Measurements from ENCODE around the gene CAMTA1.

Gene CAMTA1

GRCh38 chr1:7645751-7646048 lies 860.4 kb downstream of the CAMTA1 start:
- H3K4me3 ChIP-seq (ENCODE audit: low read length), result no peak overlapping the region
- no peak for DNase-seq (ENCODE audit: low read depth)

GRCh38 chr1:7646164-7646563 lies 860.9 kb downstream of the CAMTA1 start:
- H3K4me3 ChIP-seq (ENCODE audit: low read length), result no peak overlapping the region
- no peak for DNase-seq (ENCODE audit: low read depth)
- TF ChIP-seq CTCF (conservative IDR thresholded peaks at IDR 0.05; ENCODE audit: low read depth, low read length), result no peak

More at GRCh38 chr1:7645751-7646048, 860.4 kb downstream of the CAMTA1 start:
- no peak for TF ChIP-seq CTCF (conservative IDR thresholded peaks at IDR 0.05; ENCODE audit: low read depth, low read length)

- peak; percentile 89 for TF ChIP-seq CTCF (conservative IDR thresholded peaks at IDR 0.05; ENCODE audit: low read depth, low read length)
- no peak for DNase-seq (ENCODE audit: low read depth)
Measured at GRCh38 chr1:7646981-7647901, 862.0 kb downstream of the CAMTA1 start.

GRCh38 chr1:7648761-7649384 lies 863.6 kb downstream of the CAMTA1 start:
- no peak overlapping the region for H3K4me3 ChIP-seq (ENCODE audit: low read length)
- no peak for DNase-seq (ENCODE audit: low read depth)
- TF ChIP-seq CTCF (conservative IDR thresholded peaks at IDR 0.05; ENCODE audit: low read depth, low read length), result no peak

More at GRCh38 chr1:7646981-7647901, 862.0 kb downstream of the CAMTA1 start:
- H3K4me3 ChIP-seq (ENCODE audit: low read length), result no peak overlapping the region

- H3K4me3 ChIP-seq (ENCODE audit: low read length), result no peak overlapping the region
- no peak for DNase-seq (ENCODE audit: low read depth)
- TF ChIP-seq CTCF (conservative IDR thresholded peaks at IDR 0.05; ENCODE audit: low read depth, low read length), result no peak
Measured at GRCh38 chr1:7650801-7651200, 865.5 kb downstream of the CAMTA1 start.

GRCh38 chr1:7651203-7651602 lies 865.9 kb downstream of the CAMTA1 start:
- no peak for DNase-seq (ENCODE audit: low read depth)
- H3K4me3 ChIP-seq (ENCODE audit: low read length), result no peak overlapping the region
- TF ChIP-seq CTCF (conservative IDR thresholded peaks at IDR 0.05; ENCODE audit: low read depth, low read length), result no peak

GRCh38 chr1:7652061-7652460 lies 866.8 kb downstream of the CAMTA1 start:
- no peak for TF ChIP-seq CTCF (conservative IDR thresholded peaks at IDR 0.05; ENCODE audit: low read depth, low read length)
- no peak for DNase-seq (ENCODE audit: low read depth)
- no peak overlapping the region for H3K4me3 ChIP-seq (ENCODE audit: low read length)

Data from retinal pigment epithelial cell (primary cell).